Activated CD4-positive, alpha-beta T cell treated with anti-CD3 and anti-CD28 coated beads for 48 hours (primary cell): Measurements from ENCODE around the gene VWA8.
"Not testable (repeated sequence)": the region's sequence is repeated elsewhere in the genome, so short reads cannot be mapped to it uniquely, and the experiment has no call there.

Experiments
- DNase-seq: peaks from one replicate; pipeline ENCODE4 v3.0.0-alpha.2; 2020

Gene VWA8

GRCh38 chr13:41919741-41920487, 41.0 kb downstream of the VWA8 start:
- no peak for DNase-seq

- DNase-seq = no peak
Observed at GRCh38 chr13:41919031-41919740, 41.7 kb downstream of the VWA8 start.

DNA sequence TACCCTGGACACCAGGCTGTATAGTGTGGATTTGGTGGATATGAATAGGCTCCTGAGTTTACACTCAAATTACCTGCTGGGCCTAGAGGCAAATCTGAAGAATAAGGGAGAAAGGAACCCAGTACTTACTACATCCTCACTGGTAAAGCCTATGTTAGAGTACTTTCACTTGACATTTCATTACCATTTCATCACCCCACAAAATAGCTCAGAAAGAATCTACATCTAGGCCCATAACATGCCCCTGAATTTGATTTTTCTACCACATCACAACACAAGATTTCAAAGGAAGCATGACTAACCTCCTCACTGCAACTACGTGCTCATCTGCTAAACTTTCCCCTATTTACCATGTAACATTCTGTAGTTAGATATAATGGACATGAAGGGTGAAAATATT, 43.3 kb downstream of the VWA8 start:
- no peak for DNase-seq

GRCh38 chr13:41916173-41916954, 44.5 kb downstream of the VWA8 start:
- DNase-seq = no peak

GRCh38 chr13:41915081-41915480, 45.8 kb downstream of the VWA8 start:
- no peak for DNase-seq

DNA sequence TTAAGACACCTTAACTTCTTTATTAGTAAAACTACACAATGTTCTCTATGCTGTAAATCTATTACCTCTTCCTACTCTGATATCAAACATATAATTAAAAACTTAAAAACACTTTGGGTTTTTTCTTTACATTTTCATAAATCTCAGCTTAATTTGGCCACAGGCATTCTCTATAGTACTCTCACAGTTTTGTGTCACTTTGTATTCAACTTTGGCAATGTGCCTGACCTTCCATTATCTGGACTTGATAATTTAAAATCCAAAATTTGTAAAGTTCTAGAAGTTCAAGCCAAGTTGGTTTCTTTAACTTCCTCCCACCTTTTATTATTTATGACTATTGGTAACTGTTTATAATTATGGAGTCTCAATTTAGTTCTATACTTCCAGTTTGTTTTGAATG, 46.4 kb downstream of the VWA8 start:
- no peak for DNase-seq

GRCh38 chr13:41909506-41909905, 51.4 kb downstream of the VWA8 start:
- DNase-seq = no peak

DNA sequence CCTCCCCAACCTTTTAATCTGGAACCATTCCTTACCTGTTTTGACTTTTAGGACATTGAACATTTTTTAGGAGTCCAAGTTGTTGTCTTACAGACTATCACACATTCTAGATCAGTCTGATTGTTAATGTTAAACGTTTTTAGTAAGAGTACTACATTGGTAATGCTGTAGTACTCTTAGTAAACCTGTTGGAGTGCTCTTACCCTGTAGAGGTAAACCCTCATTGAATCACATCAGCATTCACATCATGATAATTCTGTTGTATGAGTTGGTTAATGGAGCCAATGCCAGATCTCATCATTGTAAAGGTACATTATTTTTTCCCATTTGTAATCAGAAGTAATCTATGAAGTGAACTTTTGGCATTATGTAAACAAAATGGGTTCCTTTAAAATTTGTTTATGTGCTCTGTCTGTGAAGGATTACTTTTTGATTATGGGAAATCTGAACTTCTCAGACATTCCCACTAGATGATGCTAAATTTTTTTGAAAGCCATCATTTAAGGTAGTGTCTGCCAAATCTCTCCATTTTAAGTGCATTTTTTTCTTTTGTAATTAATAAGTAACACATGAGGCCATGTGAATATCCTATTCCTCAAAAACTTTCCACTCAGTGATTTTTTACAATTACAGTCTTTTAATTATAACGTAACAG, 55.2 kb downstream of the VWA8 start:
- DNase-seq = no peak

- DNase-seq = peak; percentile 65
Observed at GRCh38 chr13:41900918-41901317, 60.0 kb downstream of the VWA8 start.

- not testable (repeated sequence) for DNase-seq
Observed at GRCh38 chr13:41898411-41898810, 62.5 kb downstream of the VWA8 start.

DNA sequence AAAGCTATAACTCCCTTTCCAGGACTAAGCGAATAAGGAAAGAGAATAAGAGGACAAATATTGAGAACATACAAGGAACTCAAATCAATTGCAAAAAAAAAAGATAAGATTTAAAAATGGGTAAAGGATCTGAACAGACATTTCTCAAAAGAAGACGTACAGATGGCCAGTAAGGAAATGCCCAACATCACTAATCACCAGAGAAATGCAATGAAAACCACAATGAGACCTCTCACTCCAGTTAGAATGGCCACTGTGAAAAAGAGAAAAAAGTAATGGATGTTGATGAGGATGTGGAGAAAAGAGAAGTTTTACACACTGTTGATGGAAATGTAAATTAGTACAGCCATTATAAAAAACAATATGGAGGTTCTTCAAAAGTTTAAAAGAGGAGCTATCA, 63.8 kb downstream of the VWA8 start:
- DNase-seq = no peak

DNA sequence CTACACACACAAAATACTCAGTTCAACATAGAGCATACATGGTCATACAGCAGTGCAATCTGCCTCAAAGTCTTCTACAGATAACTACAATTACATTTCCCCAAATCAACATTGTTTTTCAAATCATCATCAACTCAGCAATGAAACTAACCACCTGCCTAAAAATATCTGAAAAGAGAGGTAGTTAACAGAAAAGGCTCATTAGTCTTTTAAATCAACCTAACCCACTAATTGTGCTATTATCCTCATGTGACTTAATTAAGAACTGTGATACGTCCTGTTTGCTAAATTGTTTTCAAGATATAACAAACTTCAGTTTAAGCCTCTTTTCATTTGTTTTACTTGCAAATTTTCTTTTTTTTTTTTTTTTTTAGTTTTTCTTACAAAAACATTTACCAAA, 65.4 kb downstream of the VWA8 start:
- no peak for DNase-seq

GRCh38 chr13:41891119-41891518, 69.8 kb downstream of the VWA8 start:
- DNase-seq = no peak

DNA sequence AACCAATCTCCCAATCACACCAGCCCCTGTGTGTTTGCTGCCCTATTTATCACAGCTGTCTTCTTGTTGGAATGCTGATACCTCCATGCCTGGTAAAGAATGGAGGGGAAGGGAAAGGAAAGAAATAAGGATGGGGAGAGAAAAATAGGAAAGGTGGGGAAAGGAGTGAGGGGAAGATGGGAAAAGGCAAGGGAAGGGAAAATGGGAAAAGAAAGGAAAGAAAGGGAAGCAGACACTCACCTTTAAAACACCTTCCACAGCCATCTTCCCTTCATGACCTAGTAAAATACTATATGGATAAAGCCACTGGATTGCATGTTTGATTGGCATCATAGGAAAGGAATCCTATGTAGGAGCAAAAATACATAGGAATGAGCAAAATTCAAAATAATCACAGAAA, 77.8 kb downstream of the VWA8 start:
- no peak for DNase-seq

DNA sequence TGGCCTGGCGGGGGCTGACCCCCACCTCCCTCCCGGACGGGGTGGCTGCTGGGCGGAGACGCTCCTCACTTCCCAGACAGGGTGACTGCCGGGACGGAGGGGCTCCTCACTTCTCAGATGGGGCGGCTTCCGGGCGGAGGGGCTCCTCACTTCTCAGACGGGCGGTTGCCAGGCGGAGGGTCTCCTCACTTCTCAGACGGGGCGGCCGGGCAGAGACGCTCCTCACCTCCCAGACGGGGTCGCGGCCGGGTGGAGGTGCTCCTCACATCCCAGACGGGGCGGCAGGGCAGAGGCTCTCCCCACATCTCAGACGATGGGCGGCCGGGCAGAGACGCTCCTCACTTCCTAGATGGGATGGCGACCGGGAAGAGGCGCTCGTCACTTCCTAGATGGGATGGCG, 79.0 kb downstream of the VWA8 start:
- not testable (repeated sequence) for DNase-seq

GRCh38 chr13:41880966-41881365, 79.9 kb downstream of the VWA8 start:
- DNase-seq = no peak

DNA sequence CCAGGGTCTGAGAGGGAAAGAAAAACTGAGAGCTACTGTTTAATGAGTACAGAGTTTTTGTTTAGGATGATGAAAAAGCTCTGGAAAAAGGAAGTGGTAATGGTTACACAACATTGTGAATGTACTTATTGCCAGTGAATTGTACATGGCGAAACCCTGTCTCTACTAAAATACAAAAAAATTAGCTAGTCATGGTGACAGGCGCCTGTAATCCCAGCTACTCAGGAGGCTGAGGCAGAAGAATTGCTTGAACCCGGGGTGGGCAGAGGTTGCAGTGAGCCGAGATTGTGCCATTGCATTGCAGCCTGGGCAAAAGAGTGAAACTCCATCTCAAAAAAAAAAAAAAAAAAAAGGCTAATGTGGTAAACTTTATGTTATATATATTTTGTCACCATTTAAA, 96.3 kb downstream of the VWA8 start:
- DNase-seq = no peak

GRCh38 chr13:41862659-41863058, 98.2 kb downstream of the VWA8 start:
- not testable (repeated sequence) for DNase-seq

DNA sequence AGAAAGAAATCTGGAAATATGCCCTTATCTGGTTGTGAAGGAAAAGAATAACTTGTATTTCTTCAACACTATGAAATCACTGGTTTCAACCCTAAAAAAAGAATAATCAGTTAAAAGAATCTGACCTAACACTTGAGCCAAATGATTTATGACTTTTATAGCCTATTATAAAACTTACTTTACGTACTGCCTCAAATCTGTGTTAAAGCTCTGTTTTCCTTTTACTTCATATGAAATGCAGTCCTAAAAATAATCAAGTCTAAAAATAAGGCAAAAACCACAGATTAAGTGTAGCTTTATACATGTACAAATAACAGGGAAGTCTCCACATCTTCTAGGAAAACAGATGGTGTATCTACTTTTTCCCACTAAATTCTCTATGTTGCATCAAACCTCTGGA, 101.3 kb downstream of the VWA8 start:
- no peak for DNase-seq

- no peak for DNase-seq
Observed at GRCh38 chr13:41858780-41859179, 102.1 kb downstream of the VWA8 start.

DNA sequence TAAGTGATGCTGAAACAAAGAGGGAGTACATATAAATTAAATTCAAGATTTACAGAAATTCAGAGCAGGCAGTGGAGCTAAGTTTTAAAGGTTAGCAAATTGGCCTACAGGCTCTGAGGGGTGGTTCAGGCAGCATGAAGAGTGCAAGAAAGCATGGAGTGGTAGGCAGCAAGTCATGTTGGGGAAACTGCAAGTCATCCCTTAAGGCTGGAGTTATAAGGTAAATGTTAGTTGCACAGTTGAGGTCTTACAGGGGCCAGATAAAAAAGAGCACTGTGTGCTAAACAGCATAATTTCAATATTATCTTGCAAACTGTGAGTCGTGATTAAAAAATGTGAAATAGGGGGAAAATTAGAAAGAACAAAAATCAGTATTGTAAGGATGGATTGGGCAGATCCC, 106.2 kb downstream of the VWA8 start:
- no peak for DNase-seq

DNA sequence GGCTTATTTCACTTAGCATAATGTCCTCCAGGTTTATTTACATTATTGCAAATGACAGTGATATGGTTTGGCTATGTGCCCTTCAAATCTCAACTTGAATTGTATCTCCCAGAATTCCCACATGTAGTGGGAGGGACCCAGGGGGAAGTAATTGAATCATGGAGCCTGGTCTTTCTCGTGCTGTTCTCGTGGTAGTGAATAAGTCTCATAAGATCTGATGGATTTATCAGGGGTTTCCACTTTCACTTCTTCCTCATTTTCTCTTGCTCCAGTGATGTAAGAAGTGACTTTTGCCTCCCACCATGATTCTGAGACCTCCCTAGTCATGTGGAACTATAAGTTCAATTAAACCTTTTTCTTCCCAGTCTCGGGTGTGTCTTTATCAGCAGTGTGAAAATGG, 109.6 kb downstream of the VWA8 start:
- no peak for DNase-seq
